ENCODE results near the gene GABPA.
"Not testable (repeated sequence)": the region's sequence is repeated elsewhere in the genome, so short reads cannot be mapped to it uniquely, and the experiment has no call there.

Gene GABPA

GRCh38 chr21:25734904-25735645 lies at the start of gene GABPA, which contains the start of gene ATP5PF:
Gene GABPA (plus strand): TSS chr21:25734972. CDS start chr21:25741599, 6,627 bp downstream.
Gene ATP5PF (minus strand): TSS chr21:25734904. CDS start chr21:25729794, 5,110 bp downstream.
- DNase-seq: peak; percentile 99

GRCh38 chr21:25687787-25688186 lies 47.0 kb upstream of the GABPA start:
- Mint-ChIP-seq H3K4me1 (ENCODE audit: low read depth) (no peaks in the 10 kb centered on the region), H3K36me3 (ENCODE audit: low read depth) (no peaks in the 10 kb centered on the region), H3K4me3 (no peak overlapping the region), H3K27me3 (peaks cover 2% of the 10 kb centered on the region), H3K9me3 (no peaks in the 10 kb centered on the region), H3K27ac (no peak overlapping the region)
- no peak for DNase-seq

More at GRCh38 chr21:25734904-25735645, at the start of gene GABPA, which contains the start of gene ATP5PF:
- Mint-ChIP-seq H3K36me3 (ENCODE audit: low read depth) (peaks cover 61% of the 10 kb centered on the region), H3K9me3 (no peaks in the 10 kb centered on the region), H3K4me1 (ENCODE audit: low read depth) (peaks cover 63% of the 10 kb centered on the region), H3K27me3 (no peaks in the 10 kb centered on the region), H3K4me3 (peak within 1 kb of the TSS; percentile 92), H3K27ac (peak within 1 kb of the TSS; percentile 100)

DNA sequence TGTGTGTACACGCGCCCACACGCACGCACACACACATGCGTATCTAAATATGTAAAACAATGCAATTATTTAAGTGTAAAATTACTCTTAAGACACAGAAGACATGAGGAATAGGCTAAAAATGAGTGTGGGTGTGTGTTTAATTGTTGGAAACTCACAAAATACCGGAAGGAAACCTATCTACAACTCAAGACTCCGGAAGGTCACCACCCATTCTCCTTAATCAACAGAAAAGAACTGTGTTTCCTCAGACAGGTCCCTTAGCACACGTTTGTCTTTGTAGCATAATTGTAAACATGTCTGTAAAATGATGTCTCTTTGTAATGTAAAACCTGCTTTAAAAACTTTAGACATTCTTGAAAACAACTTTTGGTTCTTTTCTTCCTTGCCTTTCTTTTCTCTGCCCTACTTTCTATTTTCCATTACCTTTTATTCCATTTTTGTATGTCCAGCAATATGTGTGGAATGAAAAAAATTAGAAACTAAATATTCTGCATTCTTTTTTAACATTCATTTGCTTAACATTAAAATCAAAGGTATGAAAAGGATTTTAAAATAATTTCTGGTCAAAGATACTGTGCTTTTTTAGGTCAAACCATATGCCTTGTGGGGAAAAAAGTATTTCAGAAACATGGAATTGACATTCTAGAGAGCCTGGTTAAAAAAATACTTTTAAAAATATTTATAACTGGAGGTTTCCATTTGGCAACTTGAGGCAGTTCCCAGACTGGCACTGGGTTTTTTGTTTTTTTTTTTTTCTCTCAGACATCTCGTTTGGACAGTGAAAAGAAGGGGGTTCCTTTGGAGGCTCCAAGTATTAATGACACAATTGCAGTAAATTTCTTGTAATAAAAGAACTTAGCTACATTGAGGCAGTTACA lies 46.3 kb upstream of the GABPA start:
- Mint-ChIP-seq H3K36me3 (ENCODE audit: low read depth) (no peaks in the 10 kb centered on the region), H3K4me1 (ENCODE audit: low read depth) (no peaks in the 10 kb centered on the region), H3K4me3 (no peak overlapping the region), H3K9me3 (no peaks in the 10 kb centered on the region), H3K27ac (no peak overlapping the region), H3K27me3 (peaks cover 2% of the 10 kb centered on the region)
- DNase-seq: no peak

DNA sequence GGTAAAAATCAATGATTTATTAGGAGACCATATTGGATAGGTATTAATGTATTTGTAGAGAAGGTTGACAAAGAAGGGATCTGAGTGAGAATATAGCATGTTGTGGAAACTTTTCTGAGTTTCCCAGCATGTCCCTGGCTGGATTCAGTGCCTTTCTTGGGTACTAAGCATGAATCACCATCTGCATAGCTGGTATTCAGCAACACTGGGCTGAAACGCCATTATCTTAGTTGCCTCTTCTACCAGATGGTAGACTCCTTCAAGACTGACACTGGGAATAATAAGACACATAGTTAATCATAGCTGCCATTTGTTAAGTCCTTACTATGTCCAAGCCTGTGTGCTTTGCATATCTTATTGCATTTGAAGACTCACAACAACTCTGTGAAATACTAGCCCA lies 45.5 kb upstream of the GABPA start:
- no peaks in the 10 kb centered on the region for H3K36me3 Mint-ChIP-seq (ENCODE audit: low read depth)
- H3K4me3 Mint-ChIP-seq: no peak overlapping the region
- DNase-seq: no peak
- H3K9me3 Mint-ChIP-seq: no peaks in the 10 kb centered on the region
- H3K27me3 Mint-ChIP-seq: peaks cover 2% of the 10 kb centered on the region
- no peaks in the 10 kb centered on the region for H3K4me1 Mint-ChIP-seq (ENCODE audit: low read depth)
- no peak overlapping the region for H3K27ac Mint-ChIP-seq

- Mint-ChIP-seq H3K27me3 (peaks cover 2% of the 10 kb centered on the region), H3K9me3 (no peaks in the 10 kb centered on the region), H3K4me1 (ENCODE audit: low read depth) (no peaks in the 10 kb centered on the region), H3K4me3 (no peak overlapping the region), H3K27ac (no peak overlapping the region), H3K36me3 (ENCODE audit: low read depth) (no peaks in the 10 kb centered on the region)
- DNase-seq: no peak
These were observed 42.8 kb upstream of the GABPA start for GRCh38 chr21:25691976-25692375.

DNA sequence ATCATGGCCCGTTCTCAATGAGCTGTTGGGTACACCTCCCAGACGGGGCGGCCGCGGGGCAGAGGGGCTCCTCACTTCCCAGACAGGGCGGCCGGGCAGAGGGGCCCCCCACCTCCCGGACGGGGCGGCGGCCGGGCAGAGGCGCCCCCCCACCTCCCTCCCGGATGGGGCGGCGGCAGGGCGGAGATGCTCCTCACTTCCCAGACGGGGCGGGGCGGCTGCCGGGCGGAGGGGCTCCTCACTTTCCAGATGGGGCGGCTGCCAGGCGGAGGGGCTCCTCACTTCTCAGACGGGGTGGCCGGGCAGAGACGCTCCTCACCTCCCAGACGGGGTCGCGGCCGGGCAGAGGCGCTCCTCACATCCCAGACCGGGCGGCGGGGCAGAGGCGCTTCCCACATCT lies 39.3 kb upstream of the GABPA start:
- H3K27me3 Mint-ChIP-seq; H3K27ac Mint-ChIP-seq; H3K9me3 Mint-ChIP-seq; H3K4me1 Mint-ChIP-seq (ENCODE audit: low read depth); DNase-seq; H3K4me3 Mint-ChIP-seq; H3K36me3 Mint-ChIP-seq (ENCODE audit: low read depth): not testable (repeated sequence)

- Mint-ChIP-seq H3K27ac (no peak overlapping the region), H3K27me3 (no peaks in the 10 kb centered on the region), H3K4me1 (ENCODE audit: low read depth) (no peaks in the 10 kb centered on the region), H3K9me3 (no peaks in the 10 kb centered on the region), H3K4me3 (no peak overlapping the region), H3K36me3 (ENCODE audit: low read depth) (no peaks in the 10 kb centered on the region)
- DNase-seq: no peak
These were observed 34.0 kb upstream of the GABPA start for GRCh38 chr21:25700741-25701140.

GRCh38 chr21:25701529-25701928 lies 33.2 kb upstream of the GABPA start:
- H3K9me3 Mint-ChIP-seq: no peaks in the 10 kb centered on the region
- no peak overlapping the region for H3K27ac Mint-ChIP-seq
- no peaks in the 10 kb centered on the region for H3K36me3 Mint-ChIP-seq (ENCODE audit: low read depth)
- H3K4me3 Mint-ChIP-seq: no peak overlapping the region
- no peaks in the 10 kb centered on the region for H3K4me1 Mint-ChIP-seq (ENCODE audit: low read depth)
- no peaks in the 10 kb centered on the region for H3K27me3 Mint-ChIP-seq
- DNase-seq: no peak

- DNase-seq: peak; percentile 44
- no peak overlapping the region for H3K27ac Mint-ChIP-seq
These were observed 26.2 kb upstream of the GABPA start for GRCh38 chr21:25708467-25709065.

GRCh38 chr21:25709684-25710265 lies 25.0 kb upstream of the GABPA start:
- H3K27me3 Mint-ChIP-seq: no peaks in the 10 kb centered on the region
- peaks cover 4% of the 10 kb centered on the region for H3K4me1 Mint-ChIP-seq (ENCODE audit: low read depth)
- DNase-seq: no peak
- H3K27ac Mint-ChIP-seq: no peak overlapping the region
- no peaks in the 10 kb centered on the region for H3K36me3 Mint-ChIP-seq (ENCODE audit: low read depth)
- no peak overlapping the region for H3K4me3 Mint-ChIP-seq
- no peaks in the 10 kb centered on the region for H3K9me3 Mint-ChIP-seq

More at GRCh38 chr21:25708467-25709065, 26.2 kb upstream of the GABPA start:
- Mint-ChIP-seq H3K4me3 (no peak overlapping the region), H3K9me3 (no peaks in the 10 kb centered on the region), H3K27me3 (no peaks in the 10 kb centered on the region), H3K4me1 (ENCODE audit: low read depth) (peaks cover 2% of the 10 kb centered on the region), H3K36me3 (ENCODE audit: low read depth) (no peaks in the 10 kb centered on the region)

DNA sequence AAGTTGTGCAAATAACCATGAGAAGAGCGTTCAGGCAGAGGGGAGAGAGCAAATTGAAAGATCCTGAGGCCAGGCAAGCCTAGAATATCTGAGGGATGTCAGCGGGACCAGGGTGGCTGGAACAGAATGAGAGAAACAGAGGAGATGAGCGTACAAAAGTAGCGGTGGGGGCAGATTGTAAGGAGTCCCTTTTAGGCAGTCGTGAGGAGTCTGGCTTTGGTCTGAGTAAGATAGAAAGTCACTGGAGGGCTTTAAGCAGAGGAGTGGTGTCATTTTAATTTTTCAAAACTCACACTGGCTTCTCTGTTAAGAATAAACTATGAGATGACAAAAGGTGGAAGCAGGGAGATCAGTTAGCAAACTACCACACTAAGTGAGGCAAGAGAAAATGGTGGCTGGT lies 24.2 kb upstream of the GABPA start:
- H3K27me3 Mint-ChIP-seq: no peaks in the 10 kb centered on the region
- H3K4me3 Mint-ChIP-seq: no peak overlapping the region
- H3K36me3 Mint-ChIP-seq (ENCODE audit: low read depth): no peaks in the 10 kb centered on the region
- DNase-seq: no peak
- H3K27ac Mint-ChIP-seq: no peak overlapping the region
- H3K4me1 Mint-ChIP-seq (ENCODE audit: low read depth): peaks cover 4% of the 10 kb centered on the region
- no peaks in the 10 kb centered on the region for H3K9me3 Mint-ChIP-seq

GRCh38 chr21:25714066-25714465 lies 20.7 kb upstream of the GABPA start:
- not testable (repeated sequence) for DNase-seq; H3K9me3 Mint-ChIP-seq; H3K36me3 Mint-ChIP-seq (ENCODE audit: low read depth); H3K4me3 Mint-ChIP-seq; H3K4me1 Mint-ChIP-seq (ENCODE audit: low read depth); H3K27me3 Mint-ChIP-seq; H3K27ac Mint-ChIP-seq

- H3K9me3 Mint-ChIP-seq: no peaks in the 10 kb centered on the region
- peaks cover 24% of the 10 kb centered on the region for H3K36me3 Mint-ChIP-seq (ENCODE audit: low read depth)
- H3K4me1 Mint-ChIP-seq (ENCODE audit: low read depth): peaks cover 4% of the 10 kb centered on the region
- no peaks in the 10 kb centered on the region for H3K27me3 Mint-ChIP-seq
- no peak overlapping the region for H3K4me3 Mint-ChIP-seq
- peak overlapping the region; percentile 34 for H3K27ac Mint-ChIP-seq
- DNase-seq: no peak
These were observed 17.2 kb upstream of the GABPA start for GRCh38 chr21:25717491-25718147.

DNA sequence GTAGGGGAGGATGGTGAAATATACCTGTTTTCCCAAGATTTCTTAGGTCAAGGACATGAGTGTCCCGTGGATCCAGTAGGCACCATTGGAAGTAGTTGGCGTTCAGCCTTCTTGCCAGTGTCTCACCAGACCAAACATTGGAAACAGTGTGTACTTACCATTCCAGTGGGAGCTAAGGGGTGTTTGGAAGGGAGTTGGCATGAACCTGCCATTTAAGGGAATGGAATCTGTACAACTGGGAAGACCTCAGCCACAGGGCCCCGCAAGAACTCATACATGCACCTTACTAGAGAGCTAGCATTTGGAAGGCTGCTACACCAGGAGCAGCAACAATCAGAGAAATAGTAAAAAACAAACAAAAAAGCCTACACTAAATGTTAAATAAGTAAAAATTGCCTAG lies 12.8 kb upstream of the GABPA start:
- H3K4me1 Mint-ChIP-seq (ENCODE audit: low read depth): peaks cover 2% of the 10 kb centered on the region
- peaks cover 61% of the 10 kb centered on the region for H3K36me3 Mint-ChIP-seq (ENCODE audit: low read depth)
- H3K9me3 Mint-ChIP-seq: no peaks in the 10 kb centered on the region
- no peaks in the 10 kb centered on the region for H3K27me3 Mint-ChIP-seq
- no peak for DNase-seq
- no peak overlapping the region for H3K4me3 Mint-ChIP-seq
- no peak overlapping the region for H3K27ac Mint-ChIP-seq

Measured in activated T-cell treated with anti-CD3 and anti-CD28 coated beads, Interleukin-2, amount 50 U/mL, for 24 hours (primary cell).